ENCODE data around the gene LTC4S. TPM values are rescaled to one million over a fixed set of nuclear protein-coding genes. Genes with fewer than 3 reads are reported as not detected.
A peak's percentile ranks its signal among the peaks of the same experiment; 100 is the strongest.

Gene LTC4S
- total RNA-seq, 3 donors from 2014 or later: 3.8 to 8.8 (median 6.7) TPM

DNA sequence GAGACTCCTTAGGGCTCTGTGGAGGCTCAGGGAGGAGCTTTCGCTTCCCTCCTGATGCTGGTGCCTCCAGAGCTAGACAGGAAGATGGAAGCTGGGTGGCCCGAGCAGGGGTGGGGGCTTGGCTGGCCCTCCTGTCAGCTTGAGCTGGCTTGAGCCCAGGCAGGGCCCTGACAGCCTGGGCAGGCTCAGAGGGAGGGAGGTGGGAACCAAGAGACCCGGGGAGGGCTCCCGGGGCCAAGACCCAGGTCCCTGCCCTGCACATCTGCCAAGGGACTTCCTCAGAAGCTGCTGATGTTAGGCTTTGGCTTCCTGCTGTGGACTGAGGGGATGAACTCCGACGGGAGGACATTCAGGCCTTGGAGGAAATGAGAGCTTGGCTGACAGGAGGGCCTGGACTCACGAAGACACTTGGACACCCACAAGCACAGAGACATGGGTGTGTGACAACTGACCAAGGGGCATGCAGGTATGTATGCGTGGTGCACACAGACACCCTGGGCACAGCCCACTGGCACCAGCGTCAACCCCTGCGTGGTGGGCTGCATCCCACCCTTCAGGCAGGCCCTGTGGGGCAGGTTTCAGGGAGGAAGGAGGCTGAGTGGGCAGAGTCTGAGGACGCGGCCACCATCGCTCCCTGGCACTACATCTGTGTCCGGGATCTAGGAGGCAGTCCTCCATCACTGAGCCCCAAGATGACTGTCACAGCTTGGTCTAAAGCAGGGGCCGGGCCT lies 1.7 kb upstream of the LTC4S start:
- Histone ChIP-seq H3K4me3 (no peak overlapping the region), H3K9me3 (no peaks in the 10 kb centered on the region), H3K27me3 (no peaks in the 10 kb centered on the region), H3K27ac (peak overlapping the region; percentile 74 to 94), H3K36me3 (no peaks in the 10 kb centered on the region), H3K4me1 (peaks cover 3 to 17% of the 10 kb centered on the region in 2 donors)
- TF ChIP-seq, protein P1, sequence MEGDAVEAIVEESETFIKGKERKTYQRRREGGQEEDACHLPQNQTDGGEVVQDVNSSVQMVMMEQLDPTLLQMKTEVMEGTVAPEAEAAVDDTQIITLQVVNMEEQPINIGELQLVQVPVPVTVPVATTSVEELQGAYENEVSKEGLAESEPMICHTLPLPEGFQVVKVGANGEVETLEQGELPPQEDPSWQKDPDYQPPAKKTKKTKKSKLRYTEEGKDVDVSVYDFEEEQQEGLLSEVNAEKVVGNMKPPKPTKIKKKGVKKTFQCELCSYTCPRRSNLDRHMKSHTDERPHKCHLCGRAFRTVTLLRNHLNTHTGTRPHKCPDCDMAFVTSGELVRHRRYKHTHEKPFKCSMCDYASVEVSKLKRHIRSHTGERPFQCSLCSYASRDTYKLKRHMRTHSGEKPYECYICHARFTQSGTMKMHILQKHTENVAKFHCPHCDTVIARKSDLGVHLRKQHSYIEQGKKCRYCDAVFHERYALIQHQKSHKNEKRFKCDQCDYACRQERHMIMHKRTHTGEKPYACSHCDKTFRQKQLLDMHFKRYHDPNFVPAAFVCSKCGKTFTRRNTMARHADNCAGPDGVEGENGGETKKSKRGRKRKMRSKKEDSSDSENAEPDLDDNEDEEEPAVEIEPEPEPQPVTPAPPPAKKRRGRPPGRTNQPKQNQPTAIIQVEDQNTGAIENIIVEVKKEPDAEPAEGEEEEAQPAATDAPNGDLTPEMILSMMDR (IDR thresholded peaks at IDR 0.05): no peak
- TF ChIP-seq POLR2A (IDR thresholded peaks at IDR 0.05): no peak
- TF ChIP-seq POLR2AphosphoS5 (IDR thresholded peaks at IDR 0.05): no peak
- no peak for DNase-seq (ENCODE audit: low spot score in 2 of 2)
- intact Hi-C loops (cut with DNase I; ENCODE audit: low total_unique reads): no loop called here

DNA sequence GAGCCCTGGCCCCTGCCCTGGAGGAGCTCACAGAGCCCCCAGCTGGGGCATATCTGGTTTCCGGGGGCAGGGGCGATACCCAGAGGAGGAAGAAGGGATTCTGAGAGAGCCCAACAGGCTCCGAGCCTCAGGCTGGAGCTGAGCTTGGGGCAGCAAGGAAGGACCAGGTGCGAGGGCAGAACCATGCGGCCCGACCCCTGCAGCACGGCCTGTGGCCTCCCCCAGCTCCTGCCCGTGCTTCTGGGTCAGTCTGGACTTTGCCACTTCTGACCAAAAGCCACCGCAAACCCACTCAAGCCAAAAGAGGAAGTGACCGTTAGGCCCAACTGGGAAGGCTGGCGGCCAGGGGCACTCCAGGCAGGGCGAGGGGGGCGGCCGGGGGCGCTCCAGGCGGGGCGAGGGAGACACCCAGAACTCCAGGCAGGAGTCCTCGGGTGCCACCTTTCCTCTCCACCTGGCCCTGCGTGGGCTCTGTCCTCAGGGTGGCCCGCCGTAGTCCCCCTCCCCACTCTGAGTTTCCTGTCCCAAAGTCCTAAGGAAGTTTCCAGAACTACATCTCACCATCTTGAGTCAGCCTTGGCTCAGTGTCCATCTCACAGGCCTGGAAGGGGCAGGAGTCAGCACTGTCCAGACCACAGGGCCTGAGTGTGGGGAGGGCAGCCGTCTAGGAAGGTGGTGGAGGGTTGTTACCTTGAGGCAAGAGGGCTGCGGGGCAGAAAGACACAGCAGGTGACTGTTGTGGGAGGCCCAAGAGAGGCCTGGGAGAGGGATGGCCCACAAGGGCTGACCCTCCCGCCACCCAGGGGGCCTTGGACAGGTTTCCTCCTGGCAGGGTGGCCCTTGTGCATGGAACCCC lies 946 bp upstream of the LTC4S start:
- Histone ChIP-seq H3K4me3 (peak overlapping the region in 1 of 3 donors; percentile 90), H3K9me3 (no peaks in the 10 kb centered on the region), H3K27ac (peak overlapping the region; percentile 74 to 94), H3K4me1 (peaks cover 3 to 17% of the 10 kb centered on the region in 2 donors), H3K27me3 (no peaks in the 10 kb centered on the region), H3K36me3 (no peaks in the 10 kb centered on the region)
- intact Hi-C loops (cut with DNase I; ENCODE audit: low total_unique reads): no loop called here
- TF ChIP-seq, protein P1 (IDR thresholded peaks at IDR 0.05): no peak
- no peak for TF ChIP-seq POLR2AphosphoS5 (IDR thresholded peaks at IDR 0.05)
- no peak for TF ChIP-seq POLR2A (IDR thresholded peaks at IDR 0.05)
- DNase-seq (ENCODE audit: low spot score in 2 of 2): no peak

DNA sequence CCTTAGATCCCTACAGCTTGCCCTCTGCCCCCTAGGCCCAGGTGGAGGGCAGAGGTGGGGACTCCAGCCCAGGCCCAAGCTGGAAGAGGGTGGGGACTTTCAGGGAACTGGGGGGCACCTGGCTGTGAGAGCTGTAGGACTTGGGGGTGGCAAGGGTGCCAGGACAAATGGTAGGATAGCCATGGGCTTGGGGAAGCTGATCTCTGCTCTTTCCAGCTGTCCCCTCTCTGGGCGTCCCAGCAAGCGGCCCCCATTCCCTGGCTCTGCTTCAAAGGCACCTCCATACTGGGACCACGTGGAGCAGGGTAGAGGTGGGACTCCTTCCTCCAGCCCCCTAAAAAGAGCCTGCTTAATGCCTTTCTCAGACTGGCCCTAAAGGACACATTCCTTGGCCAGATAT lies 385 bp downstream of the LTC4S start:
- peak overlapping the region; percentile 74 to 94 for H3K27ac ChIP-seq
- no peaks in the 10 kb centered on the region for H3K27me3 ChIP-seq
- no peak for DNase-seq (ENCODE audit: low spot score in 2 of 2)
- H3K4me1 ChIP-seq: peaks cover 3 to 17% of the 10 kb centered on the region in 2 donors
- TF ChIP-seq, protein P1 (IDR thresholded peaks at IDR 0.05): no peak
- no peak for TF ChIP-seq POLR2AphosphoS5 (IDR thresholded peaks at IDR 0.05)
- TF ChIP-seq POLR2A (IDR thresholded peaks at IDR 0.05): no peak
- intact Hi-C loops (cut with DNase I; ENCODE audit: low total_unique reads): no loop called here
- peaks cover under 1% of the 10 kb centered on the region for H3K36me3 ChIP-seq
- peak overlapping the region; percentile 24 to 90 (median 25) for H3K4me3 ChIP-seq
- no peaks in the 10 kb centered on the region for H3K9me3 ChIP-seq

DNA sequence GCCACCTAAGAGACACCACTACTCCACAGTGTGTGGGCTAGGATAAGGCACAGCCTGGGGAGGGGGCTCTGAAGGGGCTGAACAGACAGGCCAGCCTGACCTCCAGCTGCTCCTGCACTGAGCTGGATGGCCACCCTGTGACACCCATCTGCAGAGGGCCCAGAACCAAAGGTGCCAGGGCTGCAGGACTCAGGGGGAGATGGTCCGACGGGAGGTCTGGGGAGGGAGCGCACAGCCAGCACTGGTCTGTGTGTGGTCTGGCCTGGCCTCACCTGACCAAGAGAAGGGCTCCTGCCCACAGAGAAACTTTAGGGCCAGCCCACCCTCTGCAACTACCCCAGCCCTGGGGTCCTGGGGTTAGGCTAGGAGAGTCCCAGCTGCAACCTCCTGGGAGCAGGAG lies 789 bp downstream of the LTC4S start:
- H3K4me1 ChIP-seq: peaks cover 3 to 17% of the 10 kb centered on the region in 2 donors
- intact Hi-C loops (cut with DNase I; ENCODE audit: low total_unique reads): no loop called here
- DNase-seq (ENCODE audit: low spot score in 2 of 2): no peak
- no peaks in the 10 kb centered on the region for H3K9me3 ChIP-seq
- H3K4me3 ChIP-seq: peak overlapping the region; percentile 58 to 90 (median 71)
- peak overlapping the region; percentile 90 to 94 for H3K27ac ChIP-seq
- H3K27me3 ChIP-seq: no peaks in the 10 kb centered on the region
- TF ChIP-seq, protein P1 (IDR thresholded peaks at IDR 0.05): no peak
- TF ChIP-seq POLR2A (IDR thresholded peaks at IDR 0.05) (no peak), POLR2AphosphoS5 (IDR thresholded peaks at IDR 0.05) (no peak)
- H3K36me3 ChIP-seq: peaks cover 5% of the 10 kb centered on the region
